Endodermal cell (in vitro differentiated cells): ENCODE results near the gene WDR7. TPM values are rescaled to one million over a fixed set of nuclear protein-coding genes. Genes with fewer than 3 reads are reported as not detected.

Experiments
- DNase-seq: peaks from one replicate; pipeline ENCODE4 v3.0.0-alpha.2; 2017
- H3K27ac ChIP-seq: 2 replicates; pipeline ENCODE4 v1.5.1; 2013; ENCODE audit warnings: mild to moderate bottlenecking, low read depth, low read length, moderate library complexity
- H3K27me3 ChIP-seq: 2 replicates; pipeline ENCODE4 v1.6.1; 2013; ENCODE audit warnings: mild to moderate bottlenecking, low read length, moderate library complexity; ENCODE audit not compliant: insufficient read depth, control insufficient read depth, poor library complexity, severe bottlenecking
- H3K36me3 ChIP-seq: 2 replicates; pipeline ENCODE4 v1.7.0; 2013; ENCODE audit warnings: mild to moderate bottlenecking, low read length, moderate library complexity; ENCODE audit not compliant: control insufficient read depth, insufficient read depth
- H3K4me1 ChIP-seq: one replicate; pipeline ENCODE4 v1.7.0; 2013; ENCODE audit warnings: low read length; ENCODE audit not compliant: control insufficient read depth, insufficient read depth
- H3K4me3 ChIP-seq: 2 replicates; pipeline ENCODE4 v1.5.1; 2013; ENCODE audit warnings: mild to moderate bottlenecking, low read length, moderate library complexity
- H3K9ac ChIP-seq: 2 replicates; pipeline ENCODE4 v1.6.1; 2013; ENCODE audit warnings: mild to moderate bottlenecking, low read length, moderate library complexity; ENCODE audit not compliant: poor library complexity, severe bottlenecking; ENCODE audit errors: extremely low read depth
- H3K9me3 ChIP-seq: 2 replicates; pipeline ENCODE4 v1.6.1; 2013; ENCODE audit warnings: mild to moderate bottlenecking, low read length, moderate library complexity; ENCODE audit not compliant: control insufficient read depth
- H3K27ac Mint-ChIP-seq: 2 replicates; pipeline ENCODE4 v1.8.0; 2020; ENCODE audit warnings: mixed read lengths
- H3K27me3 Mint-ChIP-seq: 2 replicates; pipeline ENCODE4 v1.8.0; 2021; ENCODE audit warnings: mild to moderate bottlenecking, mixed read lengths; ENCODE audit not compliant: insufficient read depth
- H3K36me3 Mint-ChIP-seq: 2 replicates; pipeline ENCODE4 v1.8.0; 2020; ENCODE audit warnings: low read depth, mixed read lengths
- H3K4me1 Mint-ChIP-seq: 2 replicates; pipeline ENCODE4 v1.8.0; 2020; ENCODE audit warnings: mixed read lengths
- H3K4me3 Mint-ChIP-seq: 2 replicates; pipeline ENCODE4 v1.8.0; 2020; ENCODE audit warnings: mild to moderate bottlenecking, moderate library complexity, mixed read lengths
- H3K9me3 Mint-ChIP-seq: 2 replicates; pipeline ENCODE4 v1.8.0; 2020; ENCODE audit warnings: mild to moderate bottlenecking, mixed read lengths
- CTCF ChIP-seq: fragments of 200-600 bp; sonication (generic); conservative IDR thresholded peaks from 2 replicates; pipeline ENCODE4 v1.5.0; 2021; ENCODE audit warnings: antibody characterized with exemption, mild to moderate bottlenecking
- WGBS, 2 experiments: methylation state at CpG; one replicate each; pipeline versions ENCODE4 v1.1.5 to v1.1.7; 2013; ENCODE audit warnings: missing lambda C conversion rate in 2 of 2, mixed read lengths in 1 of 2; ENCODE audit not compliant: insufficient coverage in 1 of 2, insufficient read length in 1 of 2; 5-methylcytosine and 5-hydroxymethylcytosine counted together
- total RNA-seq, 2 donors: library from RNA; stranded (reverse); fragmentation: NEBNext Ultra II Directional in 1 of 2; extraction: Animal tissue kit (Norgen Biotek cat#: 25700) in 1 of 2; gene quantifications; 2 replicates in 1 of 2; 3 replicates in 1 of 2; pipeline ENCODE4 v1.2.1, GENCODE V29; 2021

The WDR7 gene
- total RNA-seq, 2 donors from 2014 or later = 17.1 to 22.5 TPM

GRCh38 chr18:56672981-56673380 is 21.8 kb downstream of the WDR7 start:
- WGBS, 2 experiments = 73% methylated on average over 3 of the region's 3 CpGs; no CpG with 5 or more reads in 1 of the 2 experiments
- H3K9me3 ChIP-seq = no peaks in the 10 kb centered on the region
- Mint-ChIP-seq H3K4me1 (peaks cover 3% of the 10 kb centered on the region), H3K36me3 (no peaks in the 10 kb centered on the region), H3K4me3 (no peak overlapping the region), H3K27ac (no peak overlapping the region), H3K9me3 (no peaks in the 10 kb centered on the region), H3K27me3 (no peaks in the 10 kb centered on the region)
- no peak overlapping the region for H3K4me3 ChIP-seq
- no peak overlapping the region for H3K27ac ChIP-seq
- no peaks in the 10 kb centered on the region for H3K4me1 ChIP-seq
- H3K36me3 ChIP-seq = no peaks in the 10 kb centered on the region
- H3K9ac ChIP-seq = no peak overlapping the region
- no peak for TF ChIP-seq CTCF
- DNase-seq = no peak
- H3K27me3 ChIP-seq = no peaks in the 10 kb centered on the region

GRCh38 chr18:56676639-56677038 is 25.5 kb downstream of the WDR7 start:
- Mint-ChIP-seq H3K4me1 (peaks cover 1% of the 10 kb centered on the region), H3K27me3 (no peaks in the 10 kb centered on the region), H3K36me3 (no peaks in the 10 kb centered on the region), H3K4me3 (no peak overlapping the region), H3K9me3 (no peaks in the 10 kb centered on the region), H3K27ac (no peak overlapping the region)
- 60% methylated on average over 1 of the region's 2 CpGs; no CpG with 5 or more reads in 1 of the 2 experiments for WGBS, 2 experiments
- no peak overlapping the region for H3K9ac ChIP-seq
- H3K27ac ChIP-seq = no peak overlapping the region
- no peaks in the 10 kb centered on the region for H3K27me3 ChIP-seq
- DNase-seq = no peak
- no peaks in the 10 kb centered on the region for H3K4me1 ChIP-seq
- H3K4me3 ChIP-seq = no peak overlapping the region
- no peak for TF ChIP-seq CTCF
- H3K36me3 ChIP-seq = no peaks in the 10 kb centered on the region
- no peaks in the 10 kb centered on the region for H3K9me3 ChIP-seq

- H3K9ac ChIP-seq = no peak overlapping the region
- no peaks in the 10 kb centered on the region for H3K36me3 ChIP-seq
- H3K27me3 Mint-ChIP-seq = no peaks in the 10 kb centered on the region
- no peaks in the 10 kb centered on the region for H3K27me3 ChIP-seq
- H3K4me1 Mint-ChIP-seq = peaks cover 1% of the 10 kb centered on the region
- no peak overlapping the region for H3K27ac Mint-ChIP-seq
- no peaks in the 10 kb centered on the region for H3K4me1 ChIP-seq
- no peak overlapping the region for H3K27ac ChIP-seq
- no peak for DNase-seq
- H3K4me3 Mint-ChIP-seq = no peak overlapping the region
- no peaks in the 10 kb centered on the region for H3K9me3 Mint-ChIP-seq
- no peaks in the 10 kb centered on the region for H3K36me3 Mint-ChIP-seq
- TF ChIP-seq CTCF = no peak
- H3K9me3 ChIP-seq = no peaks in the 10 kb centered on the region
- WGBS, 2 experiments = 89 to 98% methylated on average over 1 to 3 of the region's 4 CpGs
- no peak overlapping the region for H3K4me3 ChIP-seq
Measured at GRCh38 chr18:56678836-56679565, 27.8 kb downstream of the WDR7 start.
